ENCODE data around the gene ALCAM.

The ALCAM gene

DNA sequence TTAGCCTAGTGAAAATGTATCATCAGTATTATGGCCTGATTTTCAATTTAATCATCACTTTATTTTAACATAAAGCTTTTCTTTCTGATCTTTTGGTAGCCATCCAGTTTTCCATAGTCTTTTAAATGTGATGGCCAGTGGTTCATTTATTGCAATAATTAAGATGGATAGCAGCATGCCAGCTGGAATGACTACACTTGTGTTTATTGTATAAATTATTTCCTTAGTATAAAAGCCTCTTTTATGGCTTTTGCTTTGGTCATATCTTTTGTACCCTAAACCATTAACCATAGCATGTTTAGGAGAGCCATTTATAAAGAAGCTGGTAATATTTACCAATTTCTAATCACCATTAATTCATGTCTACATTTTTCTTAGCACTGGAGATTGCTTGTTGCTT lies 31.7 kb downstream of the ALCAM start:
- no peaks in the 10 kb centered on the region for H3K9me3 ChIP-seq (ENCODE audit: control insufficient read depth, insufficient read depth, low read depth, low read length)
- ChIA-PET CTCF (no interaction called here), POLR2A (no interaction called here)
- TF ChIP-seq MZF1 (tag by site-specific recombination; IDR thresholded peaks at IDR 0.05; ENCODE audit: borderline replicate concordance) (no peak), FEZF1 (tag by site-specific recombination; IDR thresholded peaks at IDR 0.05) (no peak), ZNF2 (tag by site-specific recombination; IDR thresholded peaks at IDR 0.05) (no peak), ZNF114 (tag by site-specific recombination; IDR thresholded peaks at IDR 0.05) (no peak), ZNF10 (tag by site-specific recombination; IDR thresholded peaks at IDR 0.05) (no peak), ZNF558 (tag by site-specific recombination; IDR thresholded peaks at IDR 0.05) (no peak), ZNF174 (tag by site-specific recombination; IDR thresholded peaks at IDR 0.05) (no peak)
- TF ChIP-seq, protein P1, sequence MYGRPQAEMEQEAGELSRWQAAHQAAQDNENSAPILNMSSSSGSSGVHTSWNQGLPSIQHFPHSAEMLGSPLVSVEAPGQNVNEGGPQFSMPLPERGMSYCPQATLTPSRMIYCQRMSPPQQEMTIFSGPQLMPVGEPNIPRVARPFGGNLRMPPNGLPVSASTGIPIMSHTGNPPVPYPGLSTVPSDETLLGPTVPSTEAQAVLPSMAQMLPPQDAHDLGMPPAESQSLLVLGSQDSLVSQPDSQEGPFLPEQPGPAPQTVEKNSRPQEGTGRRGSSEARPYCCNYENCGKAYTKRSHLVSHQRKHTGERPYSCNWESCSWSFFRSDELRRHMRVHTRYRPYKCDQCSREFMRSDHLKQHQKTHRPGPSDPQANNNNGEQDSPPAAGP (tag by site-specific recombination; IDR thresholded peaks at IDR 0.05), result no peak
- TF ChIP-seq, protein P2, sequence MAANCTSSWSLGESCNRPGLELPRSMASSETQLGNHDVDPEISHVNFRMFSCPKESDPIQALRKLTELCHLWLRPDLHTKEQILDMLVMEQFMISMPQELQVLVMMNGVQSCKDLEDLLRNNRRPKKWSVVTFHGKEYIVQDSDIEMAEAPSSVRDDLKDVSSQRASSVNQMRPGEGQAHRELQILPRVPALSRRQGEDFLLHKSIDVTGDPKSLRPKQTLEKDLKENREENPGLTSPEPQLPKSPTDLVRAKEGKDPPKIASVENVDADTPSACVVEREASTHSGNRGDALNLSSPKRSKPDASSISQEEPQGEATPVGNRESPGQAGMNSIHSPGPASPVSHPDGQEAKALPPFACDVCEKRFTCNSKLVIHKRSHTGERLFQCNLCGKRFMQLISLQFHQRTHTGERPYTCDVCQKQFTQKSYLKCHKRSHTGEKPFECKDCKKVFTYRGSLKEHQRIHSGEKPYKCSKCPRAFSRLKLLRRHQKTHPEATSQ (tag by site-specific recombination; IDR thresholded peaks at IDR 0.05), result no peak
- TF ChIP-seq, protein P3, sequence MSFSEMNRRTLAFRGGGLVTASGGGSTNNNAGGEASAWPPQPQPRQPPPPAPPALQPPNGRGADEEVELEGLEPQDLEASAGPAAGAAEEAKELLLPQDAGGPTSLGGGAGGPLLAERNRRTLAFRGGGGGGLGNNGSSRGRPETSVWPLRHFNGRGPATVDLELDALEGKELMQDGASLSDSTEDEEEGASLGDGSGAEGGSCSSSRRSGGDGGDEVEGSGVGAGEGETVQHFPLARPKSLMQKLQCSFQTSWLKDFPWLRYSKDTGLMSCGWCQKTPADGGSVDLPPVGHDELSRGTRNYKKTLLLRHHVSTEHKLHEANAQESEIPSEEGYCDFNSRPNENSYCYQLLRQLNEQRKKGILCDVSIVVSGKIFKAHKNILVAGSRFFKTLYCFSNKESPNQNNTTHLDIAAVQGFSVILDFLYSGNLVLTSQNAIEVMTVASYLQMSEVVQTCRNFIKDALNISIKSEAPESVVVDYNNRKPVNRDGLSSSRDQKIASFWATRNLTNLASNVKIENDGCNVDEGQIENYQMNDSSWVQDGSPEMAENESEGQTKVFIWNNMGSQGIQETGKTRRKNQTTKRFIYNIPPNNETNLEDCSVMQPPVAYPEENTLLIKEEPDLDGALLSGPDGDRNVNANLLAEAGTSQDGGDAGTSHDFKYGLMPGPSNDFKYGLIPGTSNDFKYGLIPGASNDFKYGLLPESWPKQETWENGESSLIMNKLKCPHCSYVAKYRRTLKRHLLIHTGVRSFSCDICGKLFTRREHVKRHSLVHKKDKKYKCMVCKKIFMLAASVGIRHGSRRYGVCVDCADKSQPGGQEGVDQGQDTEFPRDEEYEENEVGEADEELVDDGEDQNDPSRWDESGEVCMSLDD (tag by site-specific recombination; IDR thresholded peaks at IDR 0.05), result no peak
- no peak overlapping the region for H3K27ac ChIP-seq (ENCODE audit: extremely low read depth, low read depth, low read length)
- no peaks in the 10 kb centered on the region for H3K36me3 ChIP-seq (ENCODE audit: control insufficient read depth in 2 of 2, insufficient read depth in 1 of 2, low read length in 2 of 2)
- no peak overlapping the region for H3K4me3 ChIP-seq (ENCODE audit: low read depth, low read length)
- H3K4me1 ChIP-seq (ENCODE audit: control insufficient read depth, insufficient read depth, low read length), result no peaks in the 10 kb centered on the region

DNA sequence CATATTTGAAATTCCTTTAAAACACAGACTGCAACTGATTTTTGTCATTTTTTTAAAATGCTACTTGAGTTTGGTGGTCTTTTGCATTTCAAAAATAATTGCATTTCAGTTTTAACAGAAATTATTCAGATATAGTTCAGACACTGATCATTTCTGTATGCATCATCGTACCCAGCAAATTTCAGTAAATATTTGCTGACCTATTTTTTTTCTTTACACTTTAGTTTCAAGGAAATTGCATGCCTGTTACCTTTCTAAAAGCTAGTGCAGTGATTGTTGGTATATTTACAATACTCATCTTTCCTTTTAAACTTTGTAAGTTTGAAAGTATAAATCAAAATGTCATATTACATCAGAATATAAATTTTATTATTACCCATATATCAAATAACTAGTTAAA lies 32.4 kb downstream of the ALCAM start:
- no peaks in the 10 kb centered on the region for H3K36me3 ChIP-seq (ENCODE audit: control insufficient read depth in 2 of 2, insufficient read depth in 1 of 2, low read length in 2 of 2)
- H3K4me3 ChIP-seq (ENCODE audit: low read depth, low read length), result no peak overlapping the region
- ChIA-PET CTCF (no interaction called here), POLR2A (no interaction called here)
- no peak overlapping the region for H3K27ac ChIP-seq (ENCODE audit: extremely low read depth, low read depth, low read length)
- H3K9me3 ChIP-seq (ENCODE audit: control insufficient read depth, insufficient read depth, low read depth, low read length), result no peaks in the 10 kb centered on the region
- H3K4me1 ChIP-seq (ENCODE audit: control insufficient read depth, insufficient read depth, low read length), result no peaks in the 10 kb centered on the region
- TF ChIP-seq ZNF473 (tag by site-specific recombination; IDR thresholded peaks at IDR 0.05) (no peak), ZNF837 (tag by site-specific recombination; IDR thresholded peaks at IDR 0.05) (no peak), YY1 (tag by site-specific recombination; IDR thresholded peaks at IDR 0.05) (no peak), ZNF777 (tag by site-specific recombination; IDR thresholded peaks at IDR 0.05; ENCODE audit: borderline replicate concordance) (no peak), GLIS2 (tag by site-specific recombination; IDR thresholded peaks at IDR 0.05) (no peak), ZNF664 (tag by site-specific recombination; IDR thresholded peaks at IDR 0.05) (no peak), EGR2 (tag by site-specific recombination; IDR thresholded peaks at IDR 0.05; ENCODE audit: low read depth) (no peak), ZNF214 (tag by site-specific recombination; IDR thresholded peaks at IDR 0.05; ENCODE audit: borderline replicate concordance) (no peak), ZNF157 (tag by site-specific recombination; IDR thresholded peaks at IDR 0.05) (no peak), YY2 (tag by site-specific recombination; IDR thresholded peaks at IDR 0.05) (no peak), GFI1B (tag by site-specific recombination; IDR thresholded peaks at IDR 0.05) (no peak)
- TF ChIP-seq, protein P4, sequence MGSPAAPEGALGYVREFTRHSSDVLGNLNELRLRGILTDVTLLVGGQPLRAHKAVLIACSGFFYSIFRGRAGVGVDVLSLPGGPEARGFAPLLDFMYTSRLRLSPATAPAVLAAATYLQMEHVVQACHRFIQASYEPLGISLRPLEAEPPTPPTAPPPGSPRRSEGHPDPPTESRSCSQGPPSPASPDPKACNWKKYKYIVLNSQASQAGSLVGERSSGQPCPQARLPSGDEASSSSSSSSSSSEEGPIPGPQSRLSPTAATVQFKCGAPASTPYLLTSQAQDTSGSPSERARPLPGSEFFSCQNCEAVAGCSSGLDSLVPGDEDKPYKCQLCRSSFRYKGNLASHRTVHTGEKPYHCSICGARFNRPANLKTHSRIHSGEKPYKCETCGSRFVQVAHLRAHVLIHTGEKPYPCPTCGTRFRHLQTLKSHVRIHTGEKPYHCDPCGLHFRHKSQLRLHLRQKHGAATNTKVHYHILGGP (tag by site-specific recombination; IDR thresholded peaks at IDR 0.05), result no peak
- TF ChIP-seq, protein P5, sequence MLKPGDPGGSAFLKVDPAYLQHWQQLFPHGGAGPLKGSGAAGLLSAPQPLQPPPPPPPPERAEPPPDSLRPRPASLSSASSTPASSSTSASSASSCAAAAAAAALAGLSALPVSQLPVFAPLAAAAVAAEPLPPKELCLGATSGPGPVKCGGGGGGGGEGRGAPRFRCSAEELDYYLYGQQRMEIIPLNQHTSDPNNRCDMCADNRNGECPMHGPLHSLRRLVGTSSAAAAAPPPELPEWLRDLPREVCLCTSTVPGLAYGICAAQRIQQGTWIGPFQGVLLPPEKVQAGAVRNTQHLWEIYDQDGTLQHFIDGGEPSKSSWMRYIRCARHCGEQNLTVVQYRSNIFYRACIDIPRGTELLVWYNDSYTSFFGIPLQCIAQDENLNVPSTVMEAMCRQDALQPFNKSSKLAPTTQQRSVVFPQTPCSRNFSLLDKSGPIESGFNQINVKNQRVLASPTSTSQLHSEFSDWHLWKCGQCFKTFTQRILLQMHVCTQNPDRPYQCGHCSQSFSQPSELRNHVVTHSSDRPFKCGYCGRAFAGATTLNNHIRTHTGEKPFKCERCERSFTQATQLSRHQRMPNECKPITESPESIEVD (tag by site-specific recombination; IDR thresholded peaks at IDR 0.05), result no peak
- TF ChIP-seq, protein P6, sequence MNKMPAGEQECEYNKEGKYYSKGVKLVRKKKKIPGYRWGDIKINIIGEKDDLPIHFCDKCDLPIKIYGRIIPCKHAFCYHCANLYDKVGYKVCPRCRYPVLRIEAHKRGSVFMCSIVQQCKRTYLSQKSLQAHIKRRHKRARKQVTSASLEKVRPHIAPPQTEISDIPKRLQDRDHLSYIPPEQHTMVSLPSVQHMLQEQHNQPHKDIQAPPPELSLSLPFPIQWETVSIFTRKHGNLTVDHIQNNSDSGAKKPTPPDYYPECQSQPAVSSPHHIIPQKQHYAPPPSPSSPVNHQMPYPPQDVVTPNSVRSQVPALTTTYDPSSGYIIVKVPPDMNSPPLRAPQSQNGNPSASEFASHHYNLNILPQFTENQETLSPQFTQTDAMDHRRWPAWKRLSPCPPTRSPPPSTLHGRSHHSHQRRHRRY (tag by site-specific recombination; IDR thresholded peaks at IDR 0.05), result no peak
- TF ChIP-seq, protein P7, sequence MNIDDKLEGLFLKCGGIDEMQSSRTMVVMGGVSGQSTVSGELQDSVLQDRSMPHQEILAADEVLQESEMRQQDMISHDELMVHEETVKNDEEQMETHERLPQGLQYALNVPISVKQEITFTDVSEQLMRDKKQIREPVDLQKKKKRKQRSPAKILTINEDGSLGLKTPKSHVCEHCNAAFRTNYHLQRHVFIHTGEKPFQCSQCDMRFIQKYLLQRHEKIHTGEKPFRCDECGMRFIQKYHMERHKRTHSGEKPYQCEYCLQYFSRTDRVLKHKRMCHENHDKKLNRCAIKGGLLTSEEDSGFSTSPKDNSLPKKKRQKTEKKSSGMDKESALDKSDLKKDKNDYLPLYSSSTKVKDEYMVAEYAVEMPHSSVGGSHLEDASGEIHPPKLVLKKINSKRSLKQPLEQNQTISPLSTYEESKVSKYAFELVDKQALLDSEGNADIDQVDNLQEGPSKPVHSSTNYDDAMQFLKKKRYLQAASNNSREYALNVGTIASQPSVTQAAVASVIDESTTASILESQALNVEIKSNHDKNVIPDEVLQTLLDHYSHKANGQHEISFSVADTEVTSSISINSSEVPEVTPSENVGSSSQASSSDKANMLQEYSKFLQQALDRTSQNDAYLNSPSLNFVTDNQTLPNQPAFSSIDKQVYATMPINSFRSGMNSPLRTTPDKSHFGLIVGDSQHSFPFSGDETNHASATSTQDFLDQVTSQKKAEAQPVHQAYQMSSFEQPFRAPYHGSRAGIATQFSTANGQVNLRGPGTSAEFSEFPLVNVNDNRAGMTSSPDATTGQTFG (tag by site-specific recombination; IDR thresholded peaks at IDR 0.05; ENCODE audit: borderline replicate concordance), result no peak

Measured in HEK293 (cell line).